Choroid plexus epithelial cell (primary cell): ENCODE data around the gene SMG9.

Experiments
- DNase-seq: peaks from one replicate; pipeline ENCODE4 v3.0.0-alpha.2; 2010; ENCODE audit warnings: low read depth
- H3K4me3 ChIP-seq: 2 replicates; pipeline ENCODE4 v1.5.1; 2011; ENCODE audit warnings: low read depth, mild to moderate bottlenecking, control low read depth, low read length, moderate library complexity
- CTCF ChIP-seq: conservative IDR thresholded peaks from 2 replicates; pipeline ENCODE4 v1.5.1; 2011; ENCODE audit warnings: low read depth, mild to moderate bottlenecking, control low read depth, inconsistent platforms, low read length, moderate library complexity

Gene SMG9

GRCh38 chr19:43748205-43748594, 6.6 kb downstream of the SMG9 start:
- no peak for DNase-seq
- no peak for TF ChIP-seq CTCF
- no peak overlapping the region for H3K4me3 ChIP-seq

- no peak for DNase-seq
- no peak for TF ChIP-seq CTCF
- H3K4me3 ChIP-seq: no peak overlapping the region
Observed at GRCh38 chr19:43747557-43748204, 7.1 kb downstream of the SMG9 start.

- DNase-seq: peak; percentile 81
- no peak overlapping the region for H3K4me3 ChIP-seq
- no peak for TF ChIP-seq CTCF
Observed at GRCh38 chr19:43743059-43743458, 11.7 kb downstream of the SMG9 start.

GRCh38 chr19:43741075-43741825, 13.5 kb downstream of the SMG9 start:
- TF ChIP-seq CTCF: no peak
- DNase-seq: no peak
- H3K4me3 ChIP-seq: no peak overlapping the region

- H3K4me3 ChIP-seq: no peak overlapping the region
- TF ChIP-seq CTCF: no peak
- DNase-seq: no peak
Observed at GRCh38 chr19:43739439-43740235, 15.1 kb downstream of the SMG9 start.

GRCh38 chr19:43738780-43739211, 16.0 kb downstream of the SMG9 start:
- no peak overlapping the region for H3K4me3 ChIP-seq
- no peak for DNase-seq
- TF ChIP-seq CTCF: no peak
